GM10266 (cell line): ENCODE results near the gene STK40.

Experiments
- DNase-seq: peaks from one replicate; pipeline ENCODE4 v3.0.0; 2012; ENCODE audit errors: extremely low spot score
- CTCF ChIP-seq: IDR thresholded peaks from 2 replicates; pipeline ENCODE4 v1.5.1; 2012; ENCODE audit warnings: mild to moderate bottlenecking, low read depth; ENCODE audit not compliant: control insufficient read depth, insufficient read depth; ENCODE audit errors: missing control alignments

The STK40 gene

GRCh38 chr1:36372617-36373016, 13.1 kb downstream of the STK40 start:
- DNase-seq, result no peak
- TF ChIP-seq CTCF, result no peak

- TF ChIP-seq CTCF, result peak; percentile 96
- peak; percentile 82 for DNase-seq
Observed at GRCh38 chr1:36369061-36369861, 16.5 kb downstream of the STK40 start.

GRCh38 chr1:36367798-36368197, 17.9 kb downstream of the STK40 start:
- no peak for TF ChIP-seq CTCF
- no peak for DNase-seq

GRCh38 chr1:36367066-36367465, 18.7 kb downstream of the STK40 start:
- no peak for DNase-seq
- no peak for TF ChIP-seq CTCF

GRCh38 chr1:36366091-36366661, 19.5 kb downstream of the STK40 start:
- no peak for DNase-seq
- no peak for TF ChIP-seq CTCF

GRCh38 chr1:36365381-36365780, 20.3 kb downstream of the STK40 start:
- TF ChIP-seq CTCF, result no peak
- DNase-seq, result no peak

- no peak for DNase-seq
- no peak for TF ChIP-seq CTCF
Observed at GRCh38 chr1:36359911-36360550, 25.7 kb downstream of the STK40 start.
